ENCODE measurements around the gene UROS. TPM values are rescaled to one million over a fixed set of nuclear protein-coding genes. Genes with fewer than 3 reads are reported as not detected.

Gene UROS
- total RNA-seq, 1 donor from 2014 or later, result 61.5 TPM

GRCh38 chr10:125783957-125784356 is 39.1 kb downstream of the UROS start:
- H3K27me3 Mint-ChIP-seq (ENCODE audit: unreplicated experiment), result peaks cover 2% of the 10 kb centered on the region
- H3K27ac Mint-ChIP-seq (ENCODE audit: unreplicated experiment), result no peak overlapping the region
- H3K4me3 Mint-ChIP-seq (ENCODE audit: unreplicated experiment), result no peak overlapping the region
- peaks cover 12% of the 10 kb centered on the region for H3K4me1 Mint-ChIP-seq (ENCODE audit: unreplicated experiment)
- no peaks in the 10 kb centered on the region for H3K9me3 Mint-ChIP-seq (ENCODE audit: unreplicated experiment)
- peaks cover 3% of the 10 kb centered on the region for H3K36me3 Mint-ChIP-seq (ENCODE audit: low read depth, unreplicated experiment)
- DNase-seq (ENCODE audit: low spot score), result no peak
- TF ChIP-seq CTCF (IDR thresholded peaks at IDR 0.05; ENCODE audit: unreplicated experiment), result no peak

- H3K36me3 Mint-ChIP-seq (ENCODE audit: low read depth, unreplicated experiment), result peaks cover 6% of the 10 kb centered on the region
- no peak for TF ChIP-seq CTCF (IDR thresholded peaks at IDR 0.05; ENCODE audit: unreplicated experiment)
- no peaks in the 10 kb centered on the region for H3K9me3 Mint-ChIP-seq (ENCODE audit: unreplicated experiment)
- peaks cover 2% of the 10 kb centered on the region for H3K27me3 Mint-ChIP-seq (ENCODE audit: unreplicated experiment)
- no peak overlapping the region for H3K27ac Mint-ChIP-seq (ENCODE audit: unreplicated experiment)
- H3K4me1 Mint-ChIP-seq (ENCODE audit: unreplicated experiment), result peaks cover 8% of the 10 kb centered on the region
- H3K4me3 Mint-ChIP-seq (ENCODE audit: unreplicated experiment), result no peak overlapping the region
- DNase-seq (ENCODE audit: low spot score), result no peak
Measured at GRCh38 chr10:125783408-125783807, 39.6 kb downstream of the UROS start.

GRCh38 chr10:125782616-125783015 is 40.4 kb downstream of the UROS start:
- Mint-ChIP-seq H3K4me1 (ENCODE audit: unreplicated experiment) (peaks cover 2% of the 10 kb centered on the region), H3K27me3 (ENCODE audit: unreplicated experiment) (peaks cover 2% of the 10 kb centered on the region), H3K27ac (ENCODE audit: unreplicated experiment) (no peak overlapping the region), H3K9me3 (ENCODE audit: unreplicated experiment) (no peaks in the 10 kb centered on the region), H3K36me3 (ENCODE audit: low read depth, unreplicated experiment) (peaks cover 11% of the 10 kb centered on the region), H3K4me3 (ENCODE audit: unreplicated experiment) (no peak overlapping the region)
- DNase-seq (ENCODE audit: low spot score), result no peak
- TF ChIP-seq CTCF (IDR thresholded peaks at IDR 0.05; ENCODE audit: unreplicated experiment), result no peak

GRCh38 chr10:125782054-125782453 is 41.0 kb downstream of the UROS start:
- H3K4me1 Mint-ChIP-seq (ENCODE audit: unreplicated experiment), result no peaks in the 10 kb centered on the region
- TF ChIP-seq CTCF (IDR thresholded peaks at IDR 0.05; ENCODE audit: unreplicated experiment), result no peak
- DNase-seq (ENCODE audit: low spot score), result no peak
- H3K4me3 Mint-ChIP-seq (ENCODE audit: unreplicated experiment), result no peak overlapping the region
- H3K36me3 Mint-ChIP-seq (ENCODE audit: low read depth, unreplicated experiment), result peaks cover 11% of the 10 kb centered on the region
- H3K27ac Mint-ChIP-seq (ENCODE audit: unreplicated experiment), result no peak overlapping the region
- H3K9me3 Mint-ChIP-seq (ENCODE audit: unreplicated experiment), result no peaks in the 10 kb centered on the region
- H3K27me3 Mint-ChIP-seq (ENCODE audit: unreplicated experiment), result peaks cover 2% of the 10 kb centered on the region

GRCh38 chr10:125781374-125781773 is 41.7 kb downstream of the UROS start:
- no peak overlapping the region for H3K4me3 Mint-ChIP-seq (ENCODE audit: unreplicated experiment)
- peaks cover 11% of the 10 kb centered on the region for H3K36me3 Mint-ChIP-seq (ENCODE audit: low read depth, unreplicated experiment)
- no peak overlapping the region for H3K27ac Mint-ChIP-seq (ENCODE audit: unreplicated experiment)
- DNase-seq (ENCODE audit: low spot score), result no peak
- no peak for TF ChIP-seq CTCF (IDR thresholded peaks at IDR 0.05; ENCODE audit: unreplicated experiment)
- no peaks in the 10 kb centered on the region for H3K4me1 Mint-ChIP-seq (ENCODE audit: unreplicated experiment)
- no peaks in the 10 kb centered on the region for H3K9me3 Mint-ChIP-seq (ENCODE audit: unreplicated experiment)
- H3K27me3 Mint-ChIP-seq (ENCODE audit: unreplicated experiment), result peaks cover 2% of the 10 kb centered on the region

All from endothelial cell (in vitro differentiated cells).